Ovary (tissue), 3 donors: Measurements from ENCODE around the gene IMMP2L.

Experiments
- CTCF ChIP-seq, 3 donors: fragments of 450-650 bp in 2 of 3; fragments of 200-600 bp in 1 of 3; IDR thresholded peaks; one replicate each; pipeline versions ENCODE4 v1.5.1 to v1.8.0; 2016 to 2022; ENCODE audit warnings: antibody characterized with exemption in 3 of 3, mild to moderate bottlenecking in 1 of 3
- EP300 ChIP-seq: sonication (generic); formaldehyde crosslinking; IDR thresholded peaks from one replicate; pipeline ENCODE4 v1.6.1; 2017; ENCODE audit warnings: antibody characterized with exemption
- POLR2A ChIP-seq: fragments of 450-650 bp; IDR thresholded peaks from one replicate; pipeline ENCODE4 v1.6.1; 2017; ENCODE audit warnings: antibody characterized with exemption, mild to moderate bottlenecking, moderate library complexity
- donor health status: DM: no; HTN: no; CAD: no.

GRCh38 chr7:110867771-110868170, 694.5 kb downstream of the IMMP2L start:
- TF ChIP-seq CTCF (IDR thresholded peaks at IDR 0.05) (no peak), POLR2A (no peak), EP300 (no peak)
